ENCODE data around the gene PDGFRA.
A peak's percentile ranks its signal among the peaks of the same experiment; 100 is the strongest.

PDGFRA gene

GRCh38 chr4:54254915-54255246 lies 25.8 kb downstream of the PDGFRA start:
- Mint-ChIP-seq H3K9me3 (no peaks in the 10 kb centered on the region), H3K4me3 (no peak overlapping the region), H3K27me3 (peaks cover 22% of the 10 kb centered on the region in 2 donors), H3K36me3 (ENCODE audit: insufficient read depth) (no peaks in the 10 kb centered on the region), H3K27ac (no peak overlapping the region), H3K4me1 (ENCODE audit: low read depth in 2 of 2) (no peaks in the 10 kb centered on the region)
- DNase-seq (no peak), ATAC-seq (replicated peaks) (no peak)

- Mint-ChIP-seq H3K36me3 (ENCODE audit: insufficient read depth) (no peaks in the 10 kb centered on the region), H3K4me3 (peak overlapping the region in 1 of 2 donors; percentile 5), H3K27me3 (peaks cover 22% of the 10 kb centered on the region in 2 donors), H3K27ac (no peak overlapping the region), H3K4me1 (ENCODE audit: low read depth in 2 of 2) (no peaks in the 10 kb centered on the region), H3K9me3 (no peaks in the 10 kb centered on the region)
- no peak for ATAC-seq (replicated peaks)
- no peak for DNase-seq
Measured at GRCh38 chr4:54255881-54256280, 26.8 kb downstream of the PDGFRA start.

GRCh38 chr4:54256491-54257486 lies 27.7 kb downstream of the PDGFRA start:
- Mint-ChIP-seq H3K4me3 (no peak overlapping the region), H3K4me1 (ENCODE audit: low read depth in 2 of 2) (no peaks in the 10 kb centered on the region), H3K27ac (no peak overlapping the region)

GRCh38 chr4:54265366-54265765 lies 36.3 kb downstream of the PDGFRA start:
- Mint-ChIP-seq H3K4me3 (no peak overlapping the region), H3K9me3 (no peaks in the 10 kb centered on the region), H3K36me3 (ENCODE audit: insufficient read depth) (no peaks in the 10 kb centered on the region), H3K4me1 (ENCODE audit: low read depth in 2 of 2) (no peaks in the 10 kb centered on the region), H3K27me3 (peaks cover 0 to 6% of the 10 kb centered on the region in 2 donors), H3K27ac (no peak overlapping the region)
- DNase-seq, result no peak
- no peak for ATAC-seq (replicated peaks)

More at GRCh38 chr4:54256491-54257486, 27.7 kb downstream of the PDGFRA start:
- Mint-ChIP-seq H3K36me3 (ENCODE audit: insufficient read depth) (no peaks in the 10 kb centered on the region), H3K27me3 (peaks cover 22% of the 10 kb centered on the region in 2 donors), H3K9me3 (no peaks in the 10 kb centered on the region)
- DNase-seq (no peak), ATAC-seq (replicated peaks) (no peak)

- Mint-ChIP-seq H3K27ac (no peak overlapping the region), H3K9me3 (no peaks in the 10 kb centered on the region), H3K36me3 (ENCODE audit: insufficient read depth) (no peaks in the 10 kb centered on the region), H3K4me1 (ENCODE audit: low read depth in 2 of 2) (no peaks in the 10 kb centered on the region), H3K27me3 (peaks cover 6 to 15% of the 10 kb centered on the region in 2 donors), H3K4me3 (no peak overlapping the region)
- ATAC-seq (replicated peaks) (no peak), DNase-seq (no peak)
Measured at GRCh38 chr4:54268151-54268550, 39.1 kb downstream of the PDGFRA start.

- no peaks in the 10 kb centered on the region for H3K36me3 Mint-ChIP-seq (ENCODE audit: insufficient read depth)
- peaks cover 0 to 43% of the 10 kb centered on the region in 2 donors for H3K27me3 Mint-ChIP-seq
Measured at GRCh38 chr4:54271464-54271863, 42.4 kb downstream of the PDGFRA start.

DNA sequence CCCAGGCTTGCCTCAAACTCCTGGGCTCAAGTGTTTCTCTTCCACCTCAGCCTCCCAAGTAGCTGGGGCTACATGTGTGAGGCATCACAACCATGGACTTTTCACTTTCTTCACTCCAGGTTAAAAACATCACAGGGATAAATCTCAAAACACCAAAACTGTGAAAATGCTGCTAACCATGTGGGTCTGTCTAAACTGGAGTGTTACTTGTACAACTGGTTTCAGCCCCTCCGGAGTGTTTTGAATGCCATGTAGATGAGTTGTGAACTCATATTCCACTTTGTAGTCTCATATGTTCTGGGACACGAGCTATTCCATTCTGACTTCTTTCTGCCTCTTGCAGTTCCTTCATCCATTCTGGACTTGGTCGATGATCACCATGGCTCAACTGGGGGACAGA lies 43.0 kb downstream of the PDGFRA start:
- no peaks in the 10 kb centered on the region for H3K36me3 Mint-ChIP-seq (ENCODE audit: insufficient read depth)
- no peaks in the 10 kb centered on the region for H3K9me3 Mint-ChIP-seq
- DNase-seq (no peak), ATAC-seq (replicated peaks) (no peak)
- no peak overlapping the region for H3K4me3 Mint-ChIP-seq
- H3K4me1 Mint-ChIP-seq (ENCODE audit: low read depth in 2 of 2), result no peaks in the 10 kb centered on the region
- peaks cover 4 to 49% of the 10 kb centered on the region in 2 donors for H3K27me3 Mint-ChIP-seq
- no peak overlapping the region for H3K27ac Mint-ChIP-seq

More at GRCh38 chr4:54271464-54271863, 42.4 kb downstream of the PDGFRA start:
- H3K4me3 Mint-ChIP-seq, result no peak overlapping the region
- no peak for DNase-seq
- H3K27ac Mint-ChIP-seq, result no peak overlapping the region
- H3K9me3 Mint-ChIP-seq, result no peaks in the 10 kb centered on the region
- H3K4me1 Mint-ChIP-seq (ENCODE audit: low read depth in 2 of 2), result no peaks in the 10 kb centered on the region
- ATAC-seq (replicated peaks), result no peak

GRCh38 chr4:54274264-54274663 lies 45.2 kb downstream of the PDGFRA start:
- ATAC-seq (replicated peaks) (no peak), DNase-seq (no peak)
- Mint-ChIP-seq H3K27me3 (peaks cover 11 to 57% of the 10 kb centered on the region in 2 donors), H3K27ac (no peak overlapping the region), H3K36me3 (ENCODE audit: insufficient read depth) (no peaks in the 10 kb centered on the region), H3K4me1 (ENCODE audit: low read depth in 2 of 2) (no peaks in the 10 kb centered on the region), H3K9me3 (no peaks in the 10 kb centered on the region), H3K4me3 (no peak overlapping the region)

DNA sequence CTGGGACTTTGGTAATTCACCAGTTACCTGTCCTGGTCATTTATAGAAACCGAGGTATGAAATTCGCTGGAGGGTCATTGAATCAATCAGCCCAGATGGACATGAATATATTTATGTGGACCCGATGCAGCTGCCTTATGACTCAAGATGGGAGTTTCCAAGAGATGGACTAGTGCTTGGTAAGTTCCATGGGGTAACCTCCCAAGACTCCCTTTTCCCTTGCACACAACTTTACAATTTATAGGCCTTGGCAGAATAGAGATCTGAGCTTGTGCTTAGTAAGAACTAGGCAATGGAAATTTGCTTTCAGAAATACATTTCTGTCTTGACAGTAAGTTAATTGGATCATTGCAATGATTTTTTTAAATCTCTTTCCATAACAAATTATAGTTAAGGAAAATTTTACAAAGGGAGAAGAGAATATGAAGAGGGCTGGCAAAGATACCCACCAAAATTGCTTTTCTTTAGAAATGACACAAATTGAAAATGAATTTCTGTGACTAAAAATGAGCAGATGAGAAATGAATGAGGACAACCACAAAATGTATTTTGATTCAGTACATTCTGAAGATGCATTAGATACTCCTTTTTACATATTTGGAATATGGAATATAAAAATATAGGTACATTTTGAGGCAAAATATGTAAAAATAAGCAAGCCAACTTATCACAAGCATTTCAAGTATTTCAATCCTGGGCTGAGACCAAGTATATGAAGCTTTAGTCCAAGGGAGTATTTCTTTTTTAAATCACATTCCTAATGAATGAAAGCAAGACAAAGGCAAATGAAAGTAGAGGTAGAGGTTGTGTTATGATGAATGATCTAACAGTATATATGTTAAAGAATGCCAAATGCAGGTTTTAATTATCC lies 45.9 kb downstream of the PDGFRA start:
- no peak for DNase-seq
- Mint-ChIP-seq H3K27me3 (peaks cover 11 to 57% of the 10 kb centered on the region in 2 donors), H3K4me3 (no peak overlapping the region), H3K36me3 (ENCODE audit: insufficient read depth) (no peaks in the 10 kb centered on the region), H3K27ac (no peak overlapping the region), H3K9me3 (no peaks in the 10 kb centered on the region), H3K4me1 (ENCODE audit: low read depth in 2 of 2) (no peaks in the 10 kb centered on the region)
- ATAC-seq (replicated peaks), result no peak

DNA sequence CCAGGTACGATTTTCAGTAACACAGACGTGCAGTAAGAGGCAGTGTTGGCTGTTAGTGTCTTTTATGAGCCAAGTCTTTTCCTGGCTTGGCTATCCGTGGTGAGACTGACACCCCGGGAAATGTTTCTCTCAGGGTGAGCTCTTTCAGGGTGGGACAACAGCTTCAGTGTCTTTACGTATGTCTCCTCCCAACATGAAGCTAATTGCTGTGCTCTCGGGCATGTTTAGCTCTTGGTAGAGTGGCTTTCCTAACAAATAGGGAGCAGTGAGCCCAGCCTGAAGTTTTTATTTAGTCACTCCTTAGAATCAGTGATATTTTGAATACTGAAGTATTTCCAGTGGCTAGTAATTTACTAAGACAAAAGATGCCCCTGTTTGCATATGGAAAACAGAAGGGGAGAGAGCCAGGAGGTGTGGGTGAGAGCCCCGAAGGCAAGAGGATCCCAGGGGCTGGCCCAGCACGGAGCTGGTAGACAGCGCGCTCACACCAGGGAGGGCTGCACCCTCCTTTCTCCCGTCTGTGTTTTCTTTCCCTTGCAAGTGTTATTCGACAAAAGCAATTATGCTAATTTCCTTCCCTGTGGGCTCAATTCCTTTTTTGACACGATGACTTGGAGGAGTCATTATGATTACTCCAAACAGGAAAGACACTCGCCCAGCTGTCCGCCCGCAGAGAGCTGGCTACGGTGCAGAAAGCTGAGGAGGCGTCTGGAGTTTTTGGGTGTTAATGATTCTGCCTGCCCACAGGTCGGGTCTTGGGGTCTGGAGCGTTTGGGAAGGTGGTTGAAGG lies 47.7 kb downstream of the PDGFRA start:
- peaks cover 11 to 55% of the 10 kb centered on the region in 2 donors for H3K27me3 Mint-ChIP-seq
- no peaks in the 10 kb centered on the region for H3K36me3 Mint-ChIP-seq (ENCODE audit: insufficient read depth)
- no peak overlapping the region for H3K4me3 Mint-ChIP-seq
- ATAC-seq (replicated peaks) (no peak), DNase-seq (no peak)
- no peak overlapping the region for H3K27ac Mint-ChIP-seq
- H3K9me3 Mint-ChIP-seq, result no peaks in the 10 kb centered on the region
- H3K4me1 Mint-ChIP-seq (ENCODE audit: low read depth in 2 of 2), result no peaks in the 10 kb centered on the region

DNA sequence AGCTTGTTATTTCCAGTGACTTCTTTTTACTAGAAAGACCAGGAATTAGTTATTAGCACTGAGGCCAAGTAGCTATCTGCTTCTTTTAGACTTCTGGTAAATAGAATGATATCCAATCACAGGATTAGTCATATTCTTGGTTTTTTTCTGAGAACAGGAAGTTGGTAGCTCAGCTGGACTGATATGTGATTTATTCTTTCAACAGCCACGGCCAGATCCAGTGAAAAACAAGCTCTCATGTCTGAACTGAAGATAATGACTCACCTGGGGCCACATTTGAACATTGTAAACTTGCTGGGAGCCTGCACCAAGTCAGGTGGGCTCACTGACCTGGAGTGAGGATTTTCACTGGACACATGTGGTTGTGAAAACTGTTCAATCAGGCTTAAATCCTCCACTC lies 48.6 kb downstream of the PDGFRA start:
- no peak for DNase-seq

DNA sequence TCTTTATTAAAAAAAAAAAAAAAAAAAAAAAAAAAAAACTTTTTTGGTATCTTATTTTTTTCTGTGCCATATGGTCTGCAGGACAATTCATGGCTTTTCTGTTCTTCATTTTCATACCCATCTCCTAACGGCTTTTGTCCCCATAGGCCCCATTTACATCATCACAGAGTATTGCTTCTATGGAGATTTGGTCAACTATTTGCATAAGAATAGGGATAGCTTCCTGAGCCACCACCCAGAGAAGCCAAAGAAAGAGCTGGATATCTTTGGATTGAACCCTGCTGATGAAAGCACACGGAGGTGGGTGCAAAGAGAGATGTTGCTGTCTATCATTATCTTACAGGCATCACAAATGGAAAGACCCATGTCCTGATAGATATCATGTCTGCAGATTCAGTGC lies 49.1 kb downstream of the PDGFRA start:
- Mint-ChIP-seq H3K4me3 (no peak overlapping the region), H3K4me1 (ENCODE audit: low read depth in 2 of 2) (no peaks in the 10 kb centered on the region), H3K9me3 (peaks cover 0 to 2% of the 10 kb centered on the region in 2 donors), H3K27me3 (peaks cover 11 to 41% of the 10 kb centered on the region in 2 donors), H3K36me3 (ENCODE audit: insufficient read depth) (no peaks in the 10 kb centered on the region), H3K27ac (no peak overlapping the region)
- no peak for DNase-seq
- ATAC-seq (replicated peaks), result no peak

More for the DNA sequence above, 48.6 kb downstream of the PDGFRA start:
- H3K27me3 Mint-ChIP-seq, result peaks cover 11 to 47% of the 10 kb centered on the region in 2 donors
- no peaks in the 10 kb centered on the region for H3K4me1 Mint-ChIP-seq (ENCODE audit: low read depth in 2 of 2)
- no peak overlapping the region for H3K27ac Mint-ChIP-seq
- ATAC-seq (replicated peaks), result no peak
- H3K9me3 Mint-ChIP-seq, result peaks cover 0 to 2% of the 10 kb centered on the region in 2 donors
- no peaks in the 10 kb centered on the region for H3K36me3 Mint-ChIP-seq (ENCODE audit: insufficient read depth)
- no peak overlapping the region for H3K4me3 Mint-ChIP-seq
